Measurements from ENCODE around the gene MCMBP. TPM values are rescaled to one million over a fixed set of nuclear protein-coding genes. Genes with fewer than 3 reads are reported as not detected.

The MCMBP gene
- total RNA-seq, 1 donor = 48.1 TPM

DNA sequence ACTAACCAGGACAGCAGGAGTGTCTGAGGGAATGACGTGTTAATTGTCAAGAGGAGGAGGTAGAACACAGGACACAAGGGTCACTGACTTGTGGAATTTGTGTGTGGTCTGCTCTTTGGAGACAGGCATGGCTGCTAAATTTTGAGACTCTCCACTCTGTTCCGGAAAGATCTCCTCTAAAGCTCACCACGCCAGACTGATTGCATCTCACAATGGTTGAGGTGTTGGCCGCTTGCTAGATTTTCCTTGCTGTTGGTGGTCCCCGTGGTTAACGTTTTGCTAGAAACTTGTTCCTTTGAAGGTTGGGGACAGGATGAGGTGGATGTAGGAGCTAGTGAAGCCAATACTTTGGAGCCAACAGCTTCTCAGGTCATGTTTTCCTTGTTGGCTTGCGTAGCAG lies 57.0 kb downstream of the MCMBP start:
- Histone ChIP-seq H3K27me3 (ENCODE audit: insufficient read depth, low read length) (no peaks in the 10 kb centered on the region), H3K4me2 (ENCODE audit: insufficient read depth, low read length) (no peak overlapping the region), H3K4me3 (ENCODE audit: insufficient read depth, low read length) (no peak overlapping the region), H3K4me1 (ENCODE audit: insufficient read depth, low read length) (no peaks in the 10 kb centered on the region), H3K79me2 (ENCODE audit: insufficient read depth, low read length) (no peaks in the 10 kb centered on the region), H3K27ac (ENCODE audit: low read depth, low read length) (no peak overlapping the region), H3K36me3 (ENCODE audit: insufficient read depth, low read length) (no peaks in the 10 kb centered on the region), H4K20me1 (ENCODE audit: insufficient read depth, low read length) (no peaks in the 10 kb centered on the region), H2AFZ (ENCODE audit: low read length) (no peak overlapping the region), H3K9me3 (ENCODE audit: low read depth, low read length) (no peaks in the 10 kb centered on the region)
- TF ChIP-seq, protein P1, sequence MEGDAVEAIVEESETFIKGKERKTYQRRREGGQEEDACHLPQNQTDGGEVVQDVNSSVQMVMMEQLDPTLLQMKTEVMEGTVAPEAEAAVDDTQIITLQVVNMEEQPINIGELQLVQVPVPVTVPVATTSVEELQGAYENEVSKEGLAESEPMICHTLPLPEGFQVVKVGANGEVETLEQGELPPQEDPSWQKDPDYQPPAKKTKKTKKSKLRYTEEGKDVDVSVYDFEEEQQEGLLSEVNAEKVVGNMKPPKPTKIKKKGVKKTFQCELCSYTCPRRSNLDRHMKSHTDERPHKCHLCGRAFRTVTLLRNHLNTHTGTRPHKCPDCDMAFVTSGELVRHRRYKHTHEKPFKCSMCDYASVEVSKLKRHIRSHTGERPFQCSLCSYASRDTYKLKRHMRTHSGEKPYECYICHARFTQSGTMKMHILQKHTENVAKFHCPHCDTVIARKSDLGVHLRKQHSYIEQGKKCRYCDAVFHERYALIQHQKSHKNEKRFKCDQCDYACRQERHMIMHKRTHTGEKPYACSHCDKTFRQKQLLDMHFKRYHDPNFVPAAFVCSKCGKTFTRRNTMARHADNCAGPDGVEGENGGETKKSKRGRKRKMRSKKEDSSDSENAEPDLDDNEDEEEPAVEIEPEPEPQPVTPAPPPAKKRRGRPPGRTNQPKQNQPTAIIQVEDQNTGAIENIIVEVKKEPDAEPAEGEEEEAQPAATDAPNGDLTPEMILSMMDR (IDR thresholded peaks at IDR 0.05; ENCODE audit: extremely low read depth, low read depth, low read length) = no peak
- no peak for DNase-seq (ENCODE audit: insufficient read length, low spot score, missing footprints)

DNA sequence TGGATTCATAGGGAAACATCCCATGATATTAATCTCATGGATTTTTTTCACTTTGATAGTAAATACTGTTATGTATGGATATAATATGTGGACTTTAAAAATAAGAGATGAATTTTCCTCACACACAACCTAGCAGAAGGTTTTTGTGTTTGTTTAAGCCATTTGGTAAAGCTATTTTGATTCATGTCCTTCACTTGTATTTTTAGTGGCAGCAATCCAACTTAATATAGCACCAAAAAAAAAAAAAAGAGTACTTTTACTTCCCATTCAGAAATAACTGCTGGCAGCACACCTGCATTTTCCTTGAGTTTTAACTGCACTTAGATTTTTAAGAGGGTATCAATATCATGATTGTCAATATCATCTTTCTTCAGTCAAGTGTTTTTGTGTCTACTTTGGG lies 60.0 kb downstream of the MCMBP start:
- Histone ChIP-seq H3K4me2 (ENCODE audit: insufficient read depth, low read length) (no peak overlapping the region), H3K27ac (ENCODE audit: low read depth, low read length) (no peak overlapping the region), H3K9me3 (ENCODE audit: low read depth, low read length) (no peaks in the 10 kb centered on the region)

DNA sequence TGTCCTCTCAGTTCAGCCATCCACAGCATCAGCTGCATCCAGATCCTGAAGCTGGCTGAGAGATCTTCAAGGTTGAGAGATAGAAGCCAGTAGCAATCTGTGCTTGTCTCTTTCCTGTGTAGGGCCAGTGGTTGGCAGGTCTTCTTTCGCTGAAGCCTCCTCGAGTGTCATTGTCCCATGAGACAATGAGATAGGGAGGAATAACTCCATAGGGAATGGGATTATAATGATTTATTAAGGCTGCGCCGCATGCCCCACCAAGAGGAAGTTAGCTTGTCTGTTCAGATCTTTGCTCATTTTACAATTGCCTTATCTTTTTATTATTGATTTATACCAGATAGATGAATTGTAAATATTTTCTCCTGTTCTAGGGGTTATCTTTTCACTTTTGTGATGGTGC lies 61.5 kb downstream of the MCMBP start:
- no peaks in the 10 kb centered on the region for H3K9me3 ChIP-seq (ENCODE audit: low read depth, low read length)
- TF ChIP-seq, protein P1 (IDR thresholded peaks at IDR 0.05; ENCODE audit: extremely low read depth, low read depth, low read length) = no peak
- no peaks in the 10 kb centered on the region for H3K27me3 ChIP-seq (ENCODE audit: insufficient read depth, low read length)
- H3K4me3 ChIP-seq (ENCODE audit: insufficient read depth, low read length) = no peak overlapping the region
- no peaks in the 10 kb centered on the region for H3K79me2 ChIP-seq (ENCODE audit: insufficient read depth, low read length)
- H3K4me1 ChIP-seq (ENCODE audit: insufficient read depth, low read length) = no peaks in the 10 kb centered on the region
- no peak overlapping the region for H2AFZ ChIP-seq (ENCODE audit: low read length)
- no peaks in the 10 kb centered on the region for H4K20me1 ChIP-seq (ENCODE audit: insufficient read depth, low read length)
- no peak overlapping the region for H3K4me2 ChIP-seq (ENCODE audit: insufficient read depth, low read length)
- no peaks in the 10 kb centered on the region for H3K36me3 ChIP-seq (ENCODE audit: insufficient read depth, low read length)
- DNase-seq (ENCODE audit: insufficient read length, low spot score, missing footprints) = no peak
- no peak overlapping the region for H3K27ac ChIP-seq (ENCODE audit: low read depth, low read length)

More for the DNA sequence above, 60.0 kb downstream of the MCMBP start:
- peak; percentile 31 for DNase-seq (ENCODE audit: insufficient read length, low spot score, missing footprints)
- Histone ChIP-seq H3K27me3 (ENCODE audit: insufficient read depth, low read length) (no peaks in the 10 kb centered on the region), H2AFZ (ENCODE audit: low read length) (no peak overlapping the region), H3K4me1 (ENCODE audit: insufficient read depth, low read length) (no peaks in the 10 kb centered on the region), H3K4me3 (ENCODE audit: insufficient read depth, low read length) (no peak overlapping the region), H3K79me2 (ENCODE audit: insufficient read depth, low read length) (no peaks in the 10 kb centered on the region), H4K20me1 (ENCODE audit: insufficient read depth, low read length) (no peaks in the 10 kb centered on the region), H3K36me3 (ENCODE audit: insufficient read depth, low read length) (no peaks in the 10 kb centered on the region)
- TF ChIP-seq, protein P1 (IDR thresholded peaks at IDR 0.05; ENCODE audit: extremely low read depth, low read depth, low read length) = no peak

DNA sequence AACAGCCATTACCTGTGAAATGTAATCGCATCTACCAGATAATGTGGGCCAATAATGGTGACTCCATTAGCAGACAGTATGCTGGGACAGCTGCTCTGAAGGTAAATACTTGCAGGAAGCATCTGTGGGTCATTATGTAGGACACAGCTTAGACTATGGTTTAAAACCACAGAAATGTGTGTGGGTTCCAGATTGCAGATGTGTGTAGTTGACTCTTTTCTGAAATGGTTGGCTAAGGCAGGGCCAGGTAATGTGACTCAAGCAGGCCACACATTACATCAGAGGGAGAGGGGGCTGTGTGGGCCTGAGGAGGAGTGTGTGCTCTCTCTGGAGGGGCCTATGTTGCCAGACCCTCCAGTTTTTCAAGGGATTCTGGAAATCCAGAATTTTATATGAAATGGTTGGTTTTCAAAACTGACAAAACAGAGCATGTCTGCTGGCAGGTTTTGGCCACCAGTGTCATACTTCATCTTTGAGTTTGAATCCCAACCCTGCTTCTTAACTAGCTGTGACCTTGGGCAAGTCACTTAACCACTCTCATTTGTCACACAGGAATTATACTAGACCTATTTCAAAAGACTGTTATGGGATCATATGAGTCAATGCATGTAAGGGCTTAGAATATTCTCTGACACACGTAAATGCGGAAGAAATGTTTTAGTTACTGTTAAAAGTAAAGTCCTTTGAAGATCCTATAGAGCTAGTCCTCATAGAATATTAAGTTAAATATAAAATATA lies 64.5 kb downstream of the MCMBP start:
- Histone ChIP-seq H3K27ac (ENCODE audit: low read depth, low read length) (no peak overlapping the region), H3K79me2 (ENCODE audit: insufficient read depth, low read length) (no peaks in the 10 kb centered on the region), H3K27me3 (ENCODE audit: insufficient read depth, low read length) (no peaks in the 10 kb centered on the region), H4K20me1 (ENCODE audit: insufficient read depth, low read length) (no peaks in the 10 kb centered on the region), H3K4me1 (ENCODE audit: insufficient read depth, low read length) (peaks cover 4% of the 10 kb centered on the region), H3K36me3 (ENCODE audit: insufficient read depth, low read length) (no peaks in the 10 kb centered on the region), H3K9me3 (ENCODE audit: low read depth, low read length) (no peaks in the 10 kb centered on the region), H3K4me2 (ENCODE audit: insufficient read depth, low read length) (no peak overlapping the region), H2AFZ (ENCODE audit: low read length) (no peak overlapping the region), H3K4me3 (ENCODE audit: insufficient read depth, low read length) (no peak overlapping the region)
- TF ChIP-seq, protein P1 (IDR thresholded peaks at IDR 0.05; ENCODE audit: extremely low read depth, low read depth, low read length) = no peak
- DNase-seq (ENCODE audit: insufficient read length, low spot score, missing footprints) = no peak

All from osteoblast (primary cell).